ENCODE measurements around the gene USP13. TPM values are rescaled to one million over a fixed set of nuclear protein-coding genes. Genes with fewer than 3 reads are reported as not detected.

The USP13 gene
- total and polyA plus RNA-seq, 2 experiments from 2014 or later, result 9.6 to 22.7 TPM

DNA sequence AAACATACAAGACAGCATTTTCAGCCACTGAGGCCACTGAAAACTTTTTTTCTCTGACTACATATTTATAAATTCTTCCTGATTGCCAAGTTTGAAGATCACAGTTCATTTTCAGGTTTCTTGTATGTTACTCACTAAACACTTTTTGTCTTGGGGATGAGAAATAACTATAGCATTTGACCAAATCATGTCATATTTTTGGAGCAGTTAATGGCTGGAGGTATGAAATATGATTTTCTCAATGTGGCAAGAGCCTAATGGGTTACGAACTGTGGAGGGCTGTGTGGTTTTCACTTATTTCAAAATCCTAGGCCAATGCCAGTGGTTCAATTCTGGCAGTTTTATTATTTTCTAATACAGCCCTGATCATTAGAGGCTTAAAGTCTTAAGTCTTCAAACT lies 64.4 kb downstream of the USP13 start:
- Histone ChIP-seq H3K27me3 (ENCODE audit: insufficient read depth) (no peaks in the 10 kb centered on the region), H3K36me3 (ENCODE audit: insufficient read depth) (no peaks in the 10 kb centered on the region), H3K4me3 (no peak overlapping the region), H4K20me1 (replicated peaks; ENCODE audit: insufficient read depth) (no peaks in the 10 kb centered on the region), H3K27ac (ENCODE audit: low read depth) (no peak overlapping the region), H3F3A (replicated peaks; ENCODE audit: low read depth) (no peaks in the 10 kb centered on the region), H3K9me2 (ENCODE audit: insufficient read depth) (no peaks in the 10 kb centered on the region; the same call in 1 of the 2 replicates), H3K79me2 (replicated peaks; ENCODE audit: insufficient read depth) (0 out of 2 replicates have a peak, but pooled peaks cover 3% of the 10 kb centered on the region), H3K4me1 (ENCODE audit: insufficient read depth) (peaks cover 15% of the 10 kb centered on the region), H2AFZ (no peak overlapping the region), H3K4me2 (no peak overlapping the region)
- Mint-ChIP-seq H3K4me3 (no peak overlapping the region), H3K4me1 (peaks cover 32% of the 10 kb centered on the region), H3K27me3 (ENCODE audit: insufficient read depth, low read depth, poor library complexity) (peaks cover 12% of the 10 kb centered on the region), H3K27ac (no peak overlapping the region), H3K9me3 (no peaks in the 10 kb centered on the region), H3K36me3 (ENCODE audit: low read depth) (peaks cover 22% of the 10 kb centered on the region)
- ATAC-seq (no peak), DNase-seq (ENCODE audit: low spot score) (no peak)
- TF ChIP-seq JUNB (IDR thresholded peaks at IDR 0.05; ENCODE audit: unreplicated experiment) (no peak), CREB1 (CRISPR knock-in tag; IDR thresholded peaks at IDR 0.05; ENCODE audit: low read depth) (no peak), NANOG (IDR thresholded peaks at IDR 0.05; ENCODE audit: borderline replicate concordance) (no peak), STAT1 (IDR thresholded peaks at IDR 0.05; ENCODE audit: unreplicated experiment) (no peak), POLR2AphosphoS5 (IDR thresholded peaks at IDR 0.05; ENCODE audit: low read depth) (no peak), ZNF114 (CRISPR knock-in tag; IDR thresholded peaks at IDR 0.05) (no peak), ZNF331 (CRISPR knock-in tag; IDR thresholded peaks at IDR 0.05; ENCODE audit: low read depth) (no peak)
- TF ChIP-seq, protein P1, sequence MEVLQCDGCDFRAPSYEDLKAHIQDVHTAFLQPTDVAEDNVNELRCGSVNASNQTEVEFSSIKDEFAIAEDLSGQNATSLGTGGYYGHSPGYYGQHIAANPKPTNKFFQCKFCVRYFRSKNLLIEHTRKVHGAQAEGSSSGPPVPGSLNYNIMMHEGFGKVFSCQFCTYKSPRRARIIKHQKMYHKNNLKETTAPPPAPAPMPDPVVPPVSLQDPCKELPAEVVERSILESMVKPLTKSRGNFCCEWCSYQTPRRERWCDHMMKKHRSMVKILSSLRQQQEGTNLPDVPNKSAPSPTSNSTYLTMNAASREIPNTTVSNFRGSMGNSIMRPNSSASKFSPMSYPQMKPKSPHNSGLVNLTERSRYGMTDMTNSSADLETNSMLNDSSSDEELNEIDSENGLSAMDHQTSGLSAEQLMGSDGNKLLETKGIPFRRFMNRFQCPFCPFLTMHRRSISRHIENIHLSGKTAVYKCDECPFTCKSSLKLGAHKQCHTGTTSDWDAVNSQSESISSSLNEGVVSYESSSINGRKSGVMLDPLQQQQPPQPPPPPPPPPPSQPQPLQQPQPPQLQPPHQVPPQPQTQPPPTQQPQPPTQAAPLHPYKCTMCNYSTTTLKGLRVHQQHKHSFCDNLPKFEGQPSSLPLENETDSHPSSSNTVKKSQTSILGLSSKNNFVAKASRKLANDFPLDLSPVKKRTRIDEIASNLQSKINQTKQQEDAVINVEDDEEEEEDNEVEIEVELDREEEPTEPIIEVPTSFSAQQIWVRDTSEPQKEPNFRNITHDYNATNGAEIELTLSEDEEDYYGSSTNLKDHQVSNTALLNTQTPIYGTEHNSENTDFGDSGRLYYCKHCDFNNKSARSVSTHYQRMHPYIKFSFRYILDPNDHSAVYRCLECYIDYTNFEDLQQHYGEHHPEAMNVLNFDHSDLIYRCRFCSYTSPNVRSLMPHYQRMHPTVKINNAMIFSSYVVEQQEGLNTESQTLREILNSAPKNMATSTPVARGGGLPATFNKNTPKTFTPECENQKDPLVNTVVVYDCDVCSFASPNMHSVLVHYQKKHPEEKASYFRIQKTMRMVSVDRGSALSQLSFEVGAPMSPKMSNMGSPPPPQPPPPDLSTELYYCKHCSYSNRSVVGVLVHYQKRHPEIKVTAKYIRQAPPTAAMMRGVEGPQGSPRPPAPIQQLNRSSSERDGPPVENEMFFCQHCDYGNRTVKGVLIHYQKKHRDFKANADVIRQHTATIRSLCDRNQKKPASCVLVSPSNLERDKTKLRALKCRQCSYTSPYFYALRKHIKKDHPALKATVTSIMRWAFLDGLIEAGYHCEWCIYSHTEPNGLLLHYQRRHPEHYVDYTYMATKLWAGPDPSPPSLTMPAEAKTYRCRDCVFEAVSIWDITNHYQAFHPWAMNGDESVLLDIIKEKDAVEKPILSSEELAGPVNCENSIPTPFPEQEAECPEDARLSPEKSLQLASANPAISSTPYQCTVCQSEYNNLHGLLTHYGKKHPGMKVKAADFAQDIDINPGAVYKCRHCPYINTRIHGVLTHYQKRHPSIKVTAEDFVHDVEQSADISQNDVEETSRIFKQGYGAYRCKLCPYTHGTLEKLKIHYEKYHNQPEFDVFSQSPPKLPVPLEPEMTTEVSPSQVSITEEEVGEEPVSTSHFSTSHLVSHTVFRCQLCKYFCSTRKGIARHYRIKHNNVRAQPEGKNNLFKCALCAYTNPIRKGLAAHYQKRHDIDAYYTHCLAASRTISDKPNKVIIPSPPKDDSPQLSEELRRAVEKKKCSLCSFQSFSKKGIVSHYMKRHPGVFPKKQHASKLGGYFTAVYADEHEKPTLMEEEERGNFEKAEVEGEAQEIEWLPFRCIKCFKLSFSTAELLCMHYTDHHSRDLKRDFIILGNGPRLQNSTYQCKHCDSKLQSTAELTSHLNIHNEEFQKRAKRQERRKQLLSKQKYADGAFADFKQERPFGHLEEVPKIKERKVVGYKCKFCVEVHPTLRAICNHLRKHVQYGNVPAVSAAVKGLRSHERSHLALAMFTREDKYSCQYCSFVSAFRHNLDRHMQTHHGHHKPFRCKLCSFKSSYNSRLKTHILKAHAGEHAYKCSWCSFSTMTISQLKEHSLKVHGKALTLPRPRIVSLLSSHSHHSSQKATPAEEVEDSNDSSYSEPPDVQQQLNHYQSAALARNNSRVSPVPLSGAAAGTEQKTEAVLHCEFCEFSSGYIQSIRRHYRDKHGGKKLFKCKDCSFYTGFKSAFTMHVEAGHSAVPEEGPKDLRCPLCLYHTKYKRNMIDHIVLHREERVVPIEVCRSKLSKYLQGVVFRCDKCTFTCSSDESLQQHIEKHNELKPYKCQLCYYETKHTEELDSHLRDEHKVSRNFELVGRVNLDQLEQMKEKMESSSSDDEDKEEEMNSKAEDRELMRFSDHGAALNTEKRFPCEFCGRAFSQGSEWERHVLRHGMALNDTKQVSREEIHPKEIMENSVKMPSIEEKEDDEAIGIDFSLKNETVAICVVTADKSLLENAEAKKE (CRISPR knock-in tag; IDR thresholded peaks at IDR 0.05), result no peak
- TF ChIP-seq, protein P2, sequence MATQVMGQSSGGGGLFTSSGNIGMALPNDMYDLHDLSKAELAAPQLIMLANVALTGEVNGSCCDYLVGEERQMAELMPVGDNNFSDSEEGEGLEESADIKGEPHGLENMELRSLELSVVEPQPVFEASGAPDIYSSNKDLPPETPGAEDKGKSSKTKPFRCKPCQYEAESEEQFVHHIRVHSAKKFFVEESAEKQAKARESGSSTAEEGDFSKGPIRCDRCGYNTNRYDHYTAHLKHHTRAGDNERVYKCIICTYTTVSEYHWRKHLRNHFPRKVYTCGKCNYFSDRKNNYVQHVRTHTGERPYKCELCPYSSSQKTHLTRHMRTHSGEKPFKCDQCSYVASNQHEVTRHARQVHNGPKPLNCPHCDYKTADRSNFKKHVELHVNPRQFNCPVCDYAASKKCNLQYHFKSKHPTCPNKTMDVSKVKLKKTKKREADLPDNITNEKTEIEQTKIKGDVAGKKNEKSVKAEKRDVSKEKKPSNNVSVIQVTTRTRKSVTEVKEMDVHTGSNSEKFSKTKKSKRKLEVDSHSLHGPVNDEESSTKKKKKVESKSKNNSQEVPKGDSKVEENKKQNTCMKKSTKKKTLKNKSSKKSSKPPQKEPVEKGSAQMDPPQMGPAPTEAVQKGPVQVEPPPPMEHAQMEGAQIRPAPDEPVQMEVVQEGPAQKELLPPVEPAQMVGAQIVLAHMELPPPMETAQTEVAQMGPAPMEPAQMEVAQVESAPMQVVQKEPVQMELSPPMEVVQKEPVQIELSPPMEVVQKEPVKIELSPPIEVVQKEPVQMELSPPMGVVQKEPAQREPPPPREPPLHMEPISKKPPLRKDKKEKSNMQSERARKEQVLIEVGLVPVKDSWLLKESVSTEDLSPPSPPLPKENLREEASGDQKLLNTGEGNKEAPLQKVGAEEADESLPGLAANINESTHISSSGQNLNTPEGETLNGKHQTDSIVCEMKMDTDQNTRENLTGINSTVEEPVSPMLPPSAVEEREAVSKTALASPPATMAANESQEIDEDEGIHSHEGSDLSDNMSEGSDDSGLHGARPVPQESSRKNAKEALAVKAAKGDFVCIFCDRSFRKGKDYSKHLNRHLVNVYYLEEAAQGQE (IDR thresholded peaks at IDR 0.05; ENCODE audit: unreplicated experiment), result no peak
- TF ChIP-seq, protein P3, sequence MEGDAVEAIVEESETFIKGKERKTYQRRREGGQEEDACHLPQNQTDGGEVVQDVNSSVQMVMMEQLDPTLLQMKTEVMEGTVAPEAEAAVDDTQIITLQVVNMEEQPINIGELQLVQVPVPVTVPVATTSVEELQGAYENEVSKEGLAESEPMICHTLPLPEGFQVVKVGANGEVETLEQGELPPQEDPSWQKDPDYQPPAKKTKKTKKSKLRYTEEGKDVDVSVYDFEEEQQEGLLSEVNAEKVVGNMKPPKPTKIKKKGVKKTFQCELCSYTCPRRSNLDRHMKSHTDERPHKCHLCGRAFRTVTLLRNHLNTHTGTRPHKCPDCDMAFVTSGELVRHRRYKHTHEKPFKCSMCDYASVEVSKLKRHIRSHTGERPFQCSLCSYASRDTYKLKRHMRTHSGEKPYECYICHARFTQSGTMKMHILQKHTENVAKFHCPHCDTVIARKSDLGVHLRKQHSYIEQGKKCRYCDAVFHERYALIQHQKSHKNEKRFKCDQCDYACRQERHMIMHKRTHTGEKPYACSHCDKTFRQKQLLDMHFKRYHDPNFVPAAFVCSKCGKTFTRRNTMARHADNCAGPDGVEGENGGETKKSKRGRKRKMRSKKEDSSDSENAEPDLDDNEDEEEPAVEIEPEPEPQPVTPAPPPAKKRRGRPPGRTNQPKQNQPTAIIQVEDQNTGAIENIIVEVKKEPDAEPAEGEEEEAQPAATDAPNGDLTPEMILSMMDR (conservative IDR thresholded peaks at IDR 0.05; ENCODE audit: low read depth in 2 of 2), result no peak
- TF ChIP-seq, protein P4, sequence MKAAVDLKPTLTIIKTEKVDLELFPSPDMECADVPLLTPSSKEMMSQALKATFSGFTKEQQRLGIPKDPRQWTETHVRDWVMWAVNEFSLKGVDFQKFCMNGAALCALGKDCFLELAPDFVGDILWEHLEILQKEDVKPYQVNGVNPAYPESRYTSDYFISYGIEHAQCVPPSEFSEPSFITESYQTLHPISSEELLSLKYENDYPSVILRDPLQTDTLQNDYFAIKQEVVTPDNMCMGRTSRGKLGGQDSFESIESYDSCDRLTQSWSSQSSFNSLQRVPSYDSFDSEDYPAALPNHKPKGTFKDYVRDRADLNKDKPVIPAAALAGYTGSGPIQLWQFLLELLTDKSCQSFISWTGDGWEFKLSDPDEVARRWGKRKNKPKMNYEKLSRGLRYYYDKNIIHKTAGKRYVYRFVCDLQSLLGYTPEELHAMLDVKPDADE (IDR thresholded peaks at IDR 0.05), result no peak
